ENCODE results near the gene FAM234B.
"Not testable (repeated sequence)": the region's sequence is repeated elsewhere in the genome, so short reads cannot be mapped to it uniquely, and the experiment has no call there.

The FAM234B gene

DNA sequence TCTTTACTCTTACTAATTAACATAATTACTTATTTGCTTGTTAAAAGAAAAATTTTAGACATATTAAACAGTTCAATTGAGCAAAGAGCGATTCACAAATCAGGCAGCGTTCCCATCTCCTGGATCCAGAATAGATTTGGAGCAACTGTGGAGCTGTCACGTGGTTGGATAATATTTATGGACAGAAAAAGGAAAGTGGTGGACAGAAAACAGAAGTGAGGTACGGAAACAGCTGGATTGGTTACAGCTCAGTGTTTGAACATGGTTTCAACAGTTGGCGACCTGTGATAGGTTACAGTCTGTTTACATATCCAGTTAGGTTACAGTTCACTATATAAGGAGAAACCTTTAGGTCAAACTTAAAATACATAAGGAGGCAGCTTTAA lies 19.7 kb upstream of the FAM234B start:
- DNase-seq = no peak

DNA sequence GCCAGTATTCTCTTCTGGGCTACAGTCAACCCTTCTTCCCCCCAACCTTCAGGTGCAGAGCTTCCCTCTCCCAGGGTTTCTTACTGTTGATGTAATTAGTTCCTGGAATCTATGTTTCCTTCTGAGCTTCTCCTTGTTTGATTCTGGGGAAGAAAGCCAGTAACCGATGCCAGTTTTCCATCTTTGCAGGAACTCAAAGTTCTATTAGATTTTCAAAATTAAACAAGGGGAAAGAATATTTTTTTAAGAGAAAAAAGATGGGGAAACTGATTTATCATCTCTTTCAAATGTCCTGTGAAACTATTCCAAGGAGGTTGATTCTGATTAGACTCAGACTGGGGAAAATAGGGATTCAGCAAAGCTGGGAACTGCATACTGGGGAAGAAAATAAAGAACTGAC lies 17.9 kb upstream of the FAM234B start:
- DNase-seq = no peak

DNA sequence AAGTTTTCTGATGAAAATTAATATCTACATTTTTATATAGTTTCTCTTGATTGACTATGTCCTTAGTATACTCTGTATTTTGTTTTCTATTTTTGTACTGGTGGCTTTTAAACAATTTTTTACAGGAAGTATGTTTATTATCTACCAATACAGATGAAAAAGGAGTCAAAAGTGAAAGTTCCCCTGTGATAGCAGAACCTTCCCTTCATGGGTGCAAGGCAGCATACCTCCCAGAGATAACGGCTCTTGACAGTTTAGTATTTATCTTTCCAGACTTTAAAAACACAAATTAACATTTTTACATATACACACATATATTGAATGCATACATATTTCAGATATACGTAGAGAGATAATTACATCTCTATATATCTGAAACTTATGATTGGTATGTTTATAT lies 17.1 kb upstream of the FAM234B start:
- DNase-seq = no peak

DNA sequence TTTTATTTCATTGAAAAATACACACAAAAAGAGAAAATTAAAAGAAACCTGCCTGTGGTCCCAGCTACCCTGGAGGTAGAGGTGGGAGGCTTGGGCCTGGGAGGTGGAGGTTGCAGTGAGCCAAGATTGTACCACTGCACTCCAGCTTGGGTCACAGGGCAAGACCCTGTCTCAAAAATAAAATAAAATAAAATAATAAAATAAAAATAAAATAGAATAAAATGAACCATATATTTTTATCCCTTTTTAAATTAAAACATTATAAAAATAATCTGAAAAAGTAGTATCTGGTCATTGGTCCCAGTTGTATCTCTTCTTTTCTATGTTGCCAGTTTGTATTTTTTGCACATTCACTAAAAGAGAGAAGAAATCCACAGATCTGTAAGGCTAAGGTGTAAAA lies 16.7 kb upstream of the FAM234B start:
- DNase-seq = no peak

DNA sequence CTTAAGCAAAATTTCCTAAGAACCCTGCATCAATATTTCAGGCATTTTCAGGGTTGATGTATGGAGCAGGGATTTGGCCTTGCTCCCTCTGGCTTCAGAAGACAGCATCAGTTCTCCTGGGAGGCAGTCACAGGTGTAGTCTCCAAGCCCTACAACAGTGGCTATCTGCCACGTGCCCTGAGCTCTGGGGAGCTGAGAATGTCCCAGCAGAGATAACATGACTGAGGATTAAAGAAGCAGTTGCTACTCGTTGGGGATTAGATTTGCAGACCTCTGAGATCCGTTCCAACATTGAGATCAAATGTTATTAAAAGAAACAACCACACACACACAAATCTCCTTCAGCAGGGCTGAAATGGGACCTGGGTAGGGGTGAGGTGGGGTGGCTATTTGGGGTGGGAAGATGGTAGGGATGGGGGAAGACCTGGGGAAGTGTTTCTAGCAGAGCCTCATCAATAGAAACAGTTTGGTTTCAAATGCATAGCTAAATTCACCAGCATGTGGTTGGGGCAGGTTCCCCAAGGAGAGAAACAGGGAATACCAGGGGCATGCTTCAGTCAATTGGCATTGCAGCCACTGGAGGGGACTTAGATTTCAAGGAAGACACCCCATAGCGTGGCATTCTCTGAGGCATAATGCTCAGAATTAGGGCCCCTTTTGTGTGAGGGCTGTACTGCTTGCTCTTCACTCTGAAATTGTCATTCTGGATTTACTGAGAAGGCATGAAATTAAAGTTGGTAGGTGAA lies 15.2 kb upstream of the FAM234B start:
- no peak for DNase-seq

DNA sequence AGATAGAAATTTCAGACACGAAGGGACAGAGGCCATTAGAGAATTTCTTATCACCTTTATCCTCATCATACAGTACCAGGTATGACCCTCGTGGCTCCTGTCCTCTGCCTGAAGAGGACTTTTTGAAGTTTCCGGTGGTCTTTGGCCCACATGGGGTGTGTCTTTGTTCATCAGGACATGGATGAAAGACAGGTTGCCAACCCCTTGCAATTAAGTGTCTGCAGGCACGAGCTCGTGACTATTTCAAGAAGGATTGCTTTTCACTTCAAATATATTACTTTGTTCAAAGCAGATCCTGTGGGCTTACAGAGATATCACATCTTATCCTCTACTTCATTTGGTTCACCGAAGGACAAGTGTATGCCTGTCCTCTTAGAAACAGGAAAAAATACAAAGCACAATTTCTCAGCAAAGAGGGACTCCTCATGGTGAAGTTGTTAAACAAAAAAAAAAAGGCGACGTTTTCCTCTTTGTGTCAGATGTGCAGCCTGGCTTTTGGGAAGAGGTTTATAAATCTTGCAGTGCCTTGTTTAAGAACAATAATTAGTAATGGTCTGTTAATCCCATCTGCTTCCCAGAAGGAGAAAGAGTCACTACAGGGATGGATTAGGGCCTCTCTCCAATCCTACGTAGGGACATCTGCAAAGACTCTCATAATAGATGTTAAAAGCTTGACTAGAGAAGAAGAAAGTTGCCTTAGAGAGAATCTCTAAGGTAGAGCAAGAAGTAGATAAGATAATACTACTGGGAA lies 13.5 kb upstream of the FAM234B start:
- DNase-seq = no peak

DNA sequence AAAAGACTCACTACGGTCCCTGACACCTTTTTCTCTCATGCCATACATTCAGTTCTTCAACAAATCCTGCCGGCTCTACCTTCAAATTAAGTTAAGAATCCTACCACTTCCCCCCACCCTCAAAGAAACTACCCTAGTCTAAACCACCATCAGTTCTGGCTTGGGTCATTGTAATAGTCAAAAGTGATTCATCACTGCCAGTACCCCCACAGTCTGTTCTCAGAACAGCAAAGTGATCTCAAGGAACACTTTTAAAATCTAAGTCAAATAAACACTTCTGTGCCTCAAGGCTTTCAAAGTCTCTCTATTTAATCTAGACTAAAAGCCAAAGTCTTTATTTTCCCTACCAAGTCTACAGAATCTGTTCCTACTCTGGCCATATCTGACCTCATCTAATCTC lies 12.0 kb upstream of the FAM234B start:
- no peak for DNase-seq

DNA sequence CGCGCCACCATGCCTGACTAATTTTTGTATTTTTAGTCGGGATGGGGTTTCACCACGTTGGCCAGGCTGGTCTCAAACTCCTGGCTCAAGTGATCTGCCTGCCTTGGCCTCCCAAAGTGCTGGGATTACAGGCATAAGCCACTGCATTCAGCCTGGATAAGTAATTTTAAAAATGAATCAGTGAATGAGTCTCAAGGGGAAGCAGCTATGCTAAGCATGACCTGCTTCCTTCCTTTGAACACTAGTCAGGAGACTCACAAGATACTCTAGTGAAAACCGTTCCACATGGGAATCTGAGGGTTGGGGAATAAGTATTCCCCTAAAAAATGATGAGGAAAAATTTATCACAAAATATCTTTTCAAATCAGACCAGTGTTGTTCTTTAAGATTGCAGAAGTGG lies 10.7 kb upstream of the FAM234B start:
- DNase-seq = no peak

DNA sequence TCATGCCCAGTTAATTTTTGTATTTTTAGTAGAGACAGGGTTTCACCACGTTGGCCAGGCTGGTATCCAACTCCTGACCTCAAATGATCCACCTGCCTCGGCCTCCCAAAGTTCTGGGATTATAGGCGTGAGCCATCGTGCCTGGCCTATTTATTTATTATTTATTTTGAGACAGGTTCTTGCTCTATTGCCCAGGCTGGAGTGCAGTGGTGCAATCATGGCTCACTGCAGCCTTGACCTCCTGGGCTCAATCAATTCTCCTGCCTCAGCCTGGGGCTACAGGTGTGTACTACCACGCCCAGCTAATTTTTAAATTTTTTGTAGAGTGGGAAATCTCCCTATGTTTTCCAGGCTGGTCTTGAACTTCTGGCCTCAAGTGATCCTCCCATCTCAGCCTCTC lies 8.8 kb upstream of the FAM234B start:
- not testable (repeated sequence) for DNase-seq

DNA sequence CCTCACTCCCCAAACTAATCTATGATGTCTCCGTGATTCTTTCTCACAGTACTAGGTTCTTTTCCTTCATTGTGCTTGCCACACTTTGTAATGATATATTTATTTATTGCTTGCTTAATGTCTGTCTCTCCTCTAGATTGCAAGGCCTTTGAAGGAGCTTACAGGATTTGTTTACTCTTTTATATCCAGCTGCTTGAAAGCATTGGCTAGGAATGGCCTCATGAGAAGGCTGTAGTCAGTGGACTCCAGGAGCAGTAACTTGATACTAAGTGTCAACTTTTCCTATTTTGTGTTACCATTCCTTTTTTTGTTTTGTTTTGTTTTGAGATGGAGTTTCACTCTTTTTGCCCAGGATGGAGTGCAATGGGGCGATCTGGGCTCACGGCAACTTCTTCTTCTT lies 7.3 kb upstream of the FAM234B start:
- no peak for DNase-seq

DNA sequence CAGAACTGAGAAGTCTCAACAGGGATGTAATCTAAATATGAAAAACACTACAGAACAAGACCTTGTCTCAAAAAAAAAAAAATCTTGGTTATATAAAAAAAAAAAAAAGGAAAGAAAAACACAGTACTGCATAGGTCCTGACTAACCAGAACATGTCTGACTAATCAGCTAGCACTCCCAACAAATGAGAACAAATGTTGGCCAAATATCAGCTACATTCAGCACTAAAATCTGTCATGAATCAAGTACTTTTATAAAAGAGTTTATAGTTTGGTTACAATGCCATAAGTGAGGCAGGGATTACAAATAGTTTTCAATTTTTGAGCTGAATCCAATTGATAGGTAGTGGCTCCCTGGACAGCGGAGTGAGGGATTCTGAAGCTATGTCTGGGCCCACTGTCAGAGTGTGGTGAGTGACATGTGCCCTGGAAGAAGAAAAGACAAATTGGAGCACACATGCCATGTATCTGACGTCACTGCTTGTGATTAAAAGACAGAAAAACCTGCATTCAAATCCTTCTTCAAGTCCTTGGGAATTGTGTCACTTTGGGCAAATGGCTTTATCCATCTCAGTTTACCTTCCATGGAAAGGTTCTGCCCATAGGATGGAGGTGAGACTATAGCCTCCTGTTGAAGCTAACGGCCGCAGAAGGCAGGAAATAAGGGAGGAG lies 5.6 kb upstream of the FAM234B start:
- DNase-seq = no peak

DNA sequence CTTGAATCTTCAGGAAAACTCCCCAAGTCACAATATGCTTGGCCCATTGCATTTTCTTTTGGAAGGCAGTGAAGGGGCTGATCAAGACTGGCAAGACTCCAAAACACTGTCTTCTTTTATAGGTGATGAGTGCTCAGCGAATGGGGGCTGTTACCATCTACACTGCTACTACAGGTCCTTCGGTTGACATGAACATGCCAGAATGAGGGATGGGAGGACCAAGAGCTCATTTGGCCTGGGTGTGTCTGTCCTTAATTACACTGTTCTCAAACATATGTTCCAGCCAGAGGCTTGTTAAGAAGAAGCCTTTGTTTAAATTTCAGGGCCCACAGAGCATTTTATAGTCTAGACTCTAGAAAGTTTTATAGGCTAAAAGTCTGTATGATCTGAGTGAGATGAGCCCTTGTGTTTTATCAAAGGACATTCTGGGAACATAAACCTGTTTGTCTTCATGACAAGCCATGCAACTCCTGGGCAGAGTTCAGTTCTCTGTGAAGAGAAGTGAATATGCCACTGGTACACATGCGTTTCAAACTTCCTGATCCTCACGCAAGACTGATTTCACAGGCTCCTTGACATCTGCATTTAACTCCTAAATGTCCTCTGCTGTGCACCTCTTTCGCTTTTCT lies 4.7 kb upstream of the FAM234B start:
- no peak for DNase-seq

DNA sequence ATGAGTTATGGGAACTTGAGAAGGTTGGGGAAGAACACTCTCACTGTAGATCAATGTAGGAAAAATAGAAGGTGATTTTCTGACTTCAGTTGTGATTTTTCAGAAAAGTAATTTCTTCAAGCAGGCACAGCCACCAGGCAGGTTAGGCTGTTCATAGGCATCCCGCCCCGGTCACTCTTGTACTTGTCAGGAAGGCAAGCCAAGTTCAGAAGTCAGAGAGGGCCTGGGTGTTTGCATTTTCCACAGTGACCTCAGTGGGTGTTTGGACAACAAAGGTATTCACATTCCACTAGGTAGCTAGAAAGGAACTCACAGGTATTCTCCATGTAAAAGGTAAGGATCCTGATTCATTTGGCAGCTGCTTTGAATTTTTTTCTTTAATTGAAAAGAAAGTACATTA lies 3.0 kb upstream of the FAM234B start:
- no peak for DNase-seq

DNA sequence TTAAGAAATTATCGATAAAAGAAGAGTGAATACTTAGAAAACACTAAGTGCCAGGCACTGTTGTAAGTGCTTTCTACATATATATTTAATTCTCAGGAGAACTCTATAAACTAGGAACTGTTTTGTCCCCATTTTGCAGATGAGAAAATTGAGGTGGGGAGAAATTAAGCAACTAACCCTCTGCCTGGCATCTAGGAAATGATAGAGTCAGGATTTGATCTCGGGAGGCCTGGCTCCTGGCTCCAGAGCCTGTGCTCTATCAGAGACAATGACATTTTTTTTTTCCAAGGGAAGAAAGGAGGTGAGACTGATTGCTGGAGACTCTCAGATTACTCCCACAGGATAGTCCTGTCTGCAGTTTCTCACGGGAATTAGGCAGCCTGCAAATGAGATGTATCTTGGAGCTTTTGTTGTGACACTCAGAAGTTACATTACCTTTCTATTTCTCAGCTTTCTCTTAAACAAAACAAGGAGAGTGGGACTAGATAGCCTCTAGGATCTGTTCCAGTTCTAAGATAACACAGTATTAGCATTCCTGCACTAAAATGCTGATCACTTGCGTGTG lies 1.4 kb upstream of the FAM234B start:
- no peak for DNase-seq

DNA sequence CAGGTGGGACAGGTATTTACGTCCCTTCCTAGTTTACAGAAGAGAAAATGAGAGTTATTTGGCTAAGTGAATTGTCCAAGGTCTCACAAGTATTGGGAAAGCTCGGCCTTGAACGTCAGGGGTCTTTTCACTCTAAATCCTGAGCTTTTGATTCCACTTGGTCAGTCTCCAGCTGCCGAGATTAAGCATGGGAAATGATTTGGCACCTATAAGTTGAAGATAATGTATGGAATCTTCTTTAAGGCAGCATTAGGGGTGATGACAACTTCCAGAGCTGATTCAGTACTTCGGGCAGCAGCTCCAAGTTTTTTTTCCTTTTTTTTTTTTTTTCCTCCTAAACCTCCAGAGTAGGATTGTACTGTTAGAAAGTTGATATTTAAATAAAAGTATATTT lies 722 bp downstream of the FAM234B start:
- peak; percentile 43 for DNase-seq

DNA sequence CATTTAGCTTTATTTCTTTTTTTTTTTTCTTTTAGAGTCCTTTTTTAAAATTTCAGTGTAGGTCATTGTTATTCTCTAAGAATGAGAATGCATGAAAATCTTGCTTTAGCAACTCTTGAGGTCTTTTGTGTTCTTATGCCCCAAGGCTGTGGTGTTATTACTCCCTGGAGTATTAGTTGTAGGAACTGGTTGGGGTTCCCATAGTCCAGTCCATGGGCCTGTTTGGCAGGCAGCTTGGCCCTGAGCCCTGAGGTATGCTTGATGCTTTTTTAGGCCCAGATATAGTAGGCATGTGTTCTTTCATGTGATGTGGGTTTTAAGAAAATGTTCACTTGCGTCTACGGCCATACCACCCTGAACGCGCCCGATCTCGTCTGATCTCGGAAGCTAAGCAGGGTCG lies 1.6 kb downstream of the FAM234B start:
- DNase-seq = no peak

DNA sequence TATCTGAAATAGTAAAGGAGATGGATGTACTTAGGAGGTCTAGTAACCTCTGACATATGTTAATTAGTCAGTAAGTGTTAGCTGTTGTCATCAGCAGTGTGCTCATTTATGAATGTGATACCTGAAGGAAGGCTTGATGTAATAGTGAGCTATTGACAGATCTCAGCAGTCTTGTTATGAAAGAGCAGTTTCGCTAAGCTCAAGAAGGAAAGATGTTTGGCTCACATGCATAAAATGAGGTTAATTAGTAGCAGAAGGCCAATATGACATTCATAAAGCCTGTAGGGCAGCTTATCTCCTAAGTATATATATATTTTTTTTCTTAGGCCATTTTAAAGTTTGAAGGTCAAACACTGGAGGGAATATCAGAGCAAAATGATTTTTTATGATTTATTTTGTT lies 2.8 kb downstream of the FAM234B start:
- no peak for DNase-seq

DNA sequence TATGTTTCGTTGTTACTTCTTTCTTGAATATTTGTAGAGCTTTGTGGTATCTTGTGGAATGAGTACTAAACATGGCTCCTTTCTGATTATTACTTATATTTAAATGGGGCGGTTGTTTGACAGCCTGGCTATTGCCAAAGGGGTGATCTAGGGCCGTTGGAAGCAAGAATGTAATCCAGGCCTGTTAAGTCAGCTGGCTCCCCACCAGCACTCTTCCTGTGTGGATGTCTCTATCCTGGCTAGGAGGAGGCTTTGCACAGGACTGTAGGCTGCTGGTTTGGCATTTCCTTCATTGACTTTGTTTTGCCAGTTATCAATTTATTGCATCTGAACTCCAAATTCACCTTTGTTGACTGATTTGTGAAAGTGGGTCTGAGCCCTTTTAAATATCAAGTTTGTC lies 5.6 kb downstream of the FAM234B start:
- DNase-seq = no peak

DNA sequence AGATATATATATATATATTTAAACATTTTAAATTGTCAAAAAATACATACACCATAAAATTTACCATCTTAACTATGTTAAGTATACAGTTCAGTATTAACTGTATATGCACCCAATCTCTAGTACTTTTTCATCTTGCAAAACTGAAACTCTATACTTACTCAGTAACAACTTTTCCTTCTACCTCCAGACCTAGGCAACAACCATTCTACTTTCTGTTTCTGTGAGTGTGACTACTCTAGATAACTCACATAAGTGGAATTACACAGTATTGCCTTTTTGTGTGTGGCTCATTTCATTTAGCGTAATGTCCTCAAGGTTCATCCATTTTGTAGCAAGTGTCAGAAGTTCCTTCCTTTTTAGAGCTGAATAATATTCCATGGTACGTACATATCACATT lies 8.2 kb downstream of the FAM234B start:
- DNase-seq = no peak

DNA sequence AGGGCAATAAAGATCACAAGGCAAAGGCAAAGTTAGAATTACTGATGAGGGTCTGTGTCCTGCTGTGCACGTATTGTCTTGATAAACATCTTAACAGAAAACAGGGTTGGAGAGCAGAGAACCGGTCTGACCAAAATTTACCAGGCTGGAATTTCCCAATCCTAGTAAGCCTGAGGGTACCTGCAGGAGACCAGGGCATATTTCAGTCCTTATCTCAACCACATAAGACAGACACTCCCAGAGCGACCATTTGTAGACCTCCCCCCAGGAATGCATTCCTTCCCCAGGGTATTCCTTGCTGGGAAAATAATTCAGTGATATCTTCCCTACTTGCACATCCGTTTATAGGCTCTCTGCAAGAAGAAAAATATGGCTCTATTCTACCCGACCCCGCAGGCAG lies 9.4 kb downstream of the FAM234B start:
- not testable (repeated sequence) for DNase-seq

DNA sequence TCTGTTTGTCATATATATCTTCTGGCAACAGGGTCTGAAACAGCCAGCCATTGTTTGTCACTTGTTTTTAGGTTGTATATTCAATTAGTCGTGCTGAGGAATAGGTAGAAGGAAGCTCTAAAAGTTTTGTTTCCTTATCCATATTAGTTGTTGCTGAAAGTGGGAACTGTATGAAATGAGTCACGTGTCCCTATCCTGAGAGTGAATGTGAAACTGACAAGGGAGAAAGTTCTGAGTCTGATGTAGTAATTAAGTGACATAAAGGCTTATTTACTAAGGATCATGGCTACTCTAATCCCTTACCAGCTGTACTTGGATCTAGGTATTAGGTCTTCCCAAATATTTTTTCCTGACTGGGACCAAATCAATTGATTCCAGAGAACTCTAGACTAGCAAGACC lies 16.4 kb downstream of the FAM234B start:
- no peak for DNase-seq

DNA sequence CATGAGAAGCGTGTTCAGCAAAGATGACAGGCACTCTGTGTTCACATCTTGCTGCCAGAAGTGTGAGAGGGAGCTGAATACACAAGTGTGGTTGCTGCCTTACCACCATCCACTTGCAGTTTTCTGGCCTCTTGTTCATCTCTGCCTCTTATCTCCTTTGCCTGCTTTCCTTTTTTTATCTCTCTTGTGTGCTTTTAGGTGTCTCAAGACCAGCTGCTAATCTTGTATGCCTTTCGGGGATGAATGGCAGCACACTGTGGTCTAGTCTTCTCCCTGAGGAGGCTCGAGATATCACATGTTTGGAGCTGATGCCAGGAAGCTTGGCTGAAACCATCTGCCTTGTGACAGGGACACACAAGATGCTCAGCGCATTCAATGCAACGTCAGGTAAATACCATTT lies 17.2 kb downstream of the FAM234B start:
- no peak for DNase-seq

DNA sequence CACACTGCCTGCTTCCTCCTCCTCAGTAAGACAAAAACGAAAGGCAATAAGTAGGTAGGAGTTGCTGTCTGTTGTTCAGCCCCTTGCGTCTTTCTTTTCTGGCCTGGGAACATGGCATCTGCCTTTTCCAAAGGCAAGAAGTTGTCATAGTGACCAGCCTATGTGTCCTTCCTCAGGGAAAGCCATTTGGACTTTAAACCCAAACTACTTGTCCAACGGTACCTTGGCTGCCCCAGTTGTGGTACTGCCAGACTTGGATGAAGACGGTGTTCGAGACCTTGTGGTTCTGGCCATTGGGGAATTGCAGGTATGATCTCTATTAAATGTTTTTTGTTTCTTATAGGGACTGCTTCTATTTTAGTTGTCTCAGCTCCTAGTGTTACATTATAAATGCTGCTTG lies 18.5 kb downstream of the FAM234B start:
- DNase-seq = no peak
